ENCODE data around the gene ZFP91.

The ZFP91 gene

DNA sequence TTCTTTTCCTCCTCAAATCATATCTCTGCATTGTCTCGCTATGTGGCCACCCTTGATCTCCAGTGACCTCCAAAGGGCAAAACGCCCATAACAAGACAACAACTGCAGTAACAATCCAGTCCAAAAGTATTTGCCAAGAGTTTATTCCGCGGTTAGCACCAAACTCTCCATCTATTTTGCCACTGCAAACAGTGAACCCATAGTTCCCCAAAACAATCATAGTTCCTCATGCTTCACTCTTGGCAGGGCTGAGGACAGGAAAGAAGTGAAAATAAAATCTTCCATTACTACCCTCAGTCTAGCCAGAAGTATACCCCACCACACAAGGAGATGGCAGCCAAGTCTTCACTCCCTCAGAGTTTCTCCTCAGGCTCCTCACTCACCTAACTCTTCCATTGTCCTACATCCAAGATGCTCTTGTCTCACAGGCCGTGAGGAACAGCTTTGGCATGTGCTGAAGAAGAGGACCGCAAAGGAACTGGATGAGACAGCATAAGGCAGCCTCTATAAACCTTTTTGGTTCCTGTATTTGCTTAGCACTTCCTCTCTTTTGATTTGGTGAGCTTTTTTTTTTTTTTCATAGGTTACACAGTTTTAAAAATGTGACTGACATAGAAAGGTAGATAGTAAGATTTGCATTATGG is 3.4 kb upstream of the ZFP91 start, which contains the start of gene LPXN:
Gene LPXN, minus strand, starts transcription at position 480 of the 644 bp plus-strand sequence. Its CDS starts 84 bp downstream, at position 396.
- peak within 1 kb of the TSS; percentile 99 for H3K4me3 ChIP-seq (ENCODE audit: low read depth, low read length)

GRCh38 chr11:58576887-58577471 is 1.9 kb upstream of the ZFP91 start:
- DNase-seq (ENCODE audit: low read depth), result peak; percentile 29
- peak; percentile 30 for TF ChIP-seq CTCF (IDR thresholded peaks at IDR 0.05; ENCODE audit: insufficient read depth, low read depth, low read length, missing control alignments)
- peak overlapping the region; percentile 99 for H3K4me3 ChIP-seq (ENCODE audit: low read depth, low read length)

More for the DNA sequence above, 3.4 kb upstream of the ZFP91 start, which contains the start of gene LPXN:
- no peak for TF ChIP-seq CTCF (IDR thresholded peaks at IDR 0.05; ENCODE audit: insufficient read depth, low read depth, low read length, missing control alignments)
- peak; percentile 85 for DNase-seq (ENCODE audit: low read depth)

- H3K4me3 ChIP-seq (ENCODE audit: low read depth, low read length), result peak overlapping the region; percentile 99
- TF ChIP-seq CTCF (IDR thresholded peaks at IDR 0.05; ENCODE audit: insufficient read depth, low read depth, low read length, missing control alignments), result no peak
- DNase-seq (ENCODE audit: low read depth), result peak; percentile 95
Measured at GRCh38 chr11:58577555-58578135, 1.2 kb upstream of the ZFP91 start.

GRCh38 chr11:58578136-58578634 is 678 bp upstream of the ZFP91 start:
- peak overlapping the region; percentile 99 for H3K4me3 ChIP-seq (ENCODE audit: low read depth, low read length)
- TF ChIP-seq CTCF (IDR thresholded peaks at IDR 0.05; ENCODE audit: insufficient read depth, low read depth, low read length, missing control alignments), result no peak
- DNase-seq (ENCODE audit: low read depth), result peak; percentile 98

GRCh38 chr11:58579192-58580129 is 598 bp downstream of the ZFP91 start:
- TF ChIP-seq CTCF (IDR thresholded peaks at IDR 0.05; ENCODE audit: insufficient read depth, low read depth, low read length, missing control alignments), result peak; percentile 90
- peak; percentile 95 for DNase-seq (ENCODE audit: low read depth)
- peak overlapping the region; percentile 93 for H3K4me3 ChIP-seq (ENCODE audit: low read depth, low read length)

GRCh38 chr11:58580311-58580710 is 1.4 kb downstream of the ZFP91 start:
- no peak for DNase-seq (ENCODE audit: low read depth)
- H3K4me3 ChIP-seq (ENCODE audit: low read depth, low read length), result peak overlapping the region; percentile 93
- no peak for TF ChIP-seq CTCF (IDR thresholded peaks at IDR 0.05; ENCODE audit: insufficient read depth, low read depth, low read length, missing control alignments)
